Measurements from ENCODE around the gene HDGF. TPM values are rescaled to one million over a fixed set of nuclear protein-coding genes. Genes with fewer than 3 reads are reported as not detected.

The HDGF gene
- total RNA-seq (100 to 1,000 TPM; 135 to 202 (median 148) TPM), polyA plus RNA-seq (100 to 1,000 TPM in 1 of 2 donors, 10 to 100 TPM in 1; 69.8 to 126 TPM)
- long read RNA-seq, donor 1, transcript HDGF-201 (6 exons, 2,380 nt), result major isoform, 240 of 323 reads
- long read RNA-seq, donor 1, partial matches to known transcripts, result 42 of 323 reads
- long read RNA-seq, donor 1, other reads (novel, unspliced or antisense), result 35 of 323 reads
- long read RNA-seq, donor 2, transcript HDGF-201 (6 exons, 2,380 nt), result major isoform, 239 of 329 reads
- long read RNA-seq, donor 2, partial matches to known transcripts, result 45 of 329 reads
- long read RNA-seq, donor 2, other reads (novel, unspliced or antisense), result 41 of 329 reads
- long read RNA-seq, donor 3, transcript HDGF-201 (6 exons, 2,380 nt), result major isoform, 63 of 161 reads
- long read RNA-seq, donor 3, partial matches to known transcripts, result 84 of 161 reads
- long read RNA-seq, donor 3, other reads (novel, unspliced or antisense), result 10 of 161 reads

GRCh38 chr1:156751451-156751756 lies at the start of gene HDGF:
Gene HDGF (minus strand): TSS chr1:156751675. CDS start chr1:156751429, 246 bp downstream.
- Histone ChIP-seq H3K27ac (peak within 1 kb of the TSS; percentile 94 to 100 (median 100)), H3K27me3 (no peaks in the 10 kb centered on the region), H3K4me1 (peaks cover 31 to 70% (median 54%) of the 10 kb centered on the region in 9 donors), H3K36me3 (peaks cover 0 to 3% (median 0%) of the 10 kb centered on the region in 9 donors), H3K4me3 (peak within 1 kb of the TSS; percentile 79 to 99 (median 97)), H3K9me3 (no peaks in the 10 kb centered on the region)
- TF ChIP-seq CTCF (IDR thresholded peaks at IDR 0.05), result peak in 2 of 9 donors; percentile 3 to 20
- ATAC-seq (no peak), DNase-seq (no peak)
- WGBS, 2 donors, result 1% methylated on average over 48 of the region's 48 CpGs
- intact Hi-C loops (cut with DNase I), result loop anchor here in 3 of 10 donors (1.0 to 2.0 kb wide), 2 partner anchors 15 kb away; partner anchors contain the start of gene PRCC (in 1 of the 3)

- intact Hi-C loops (cut with DNase I), result loop anchor here in 2 of 10 donors (2.0 to 5.0 kb wide), 2 partner anchors 65 to 93 kb away; partner anchors contain the start of gene NTRK1 (in 1 of the 2)
- H3K4me3 ChIP-seq, result no peak overlapping the region
- no peak overlapping the region for H3K27ac ChIP-seq
- peak in 2 of 8 donors; percentile 26 to 31 for ATAC-seq
- WGBS, 2 donors, result 52 to 66% methylated on average over 4 of the region's 4 CpGs
- H3K36me3 ChIP-seq, result peaks cover 5 to 98% (median 67%) of the 10 kb centered on the region in 9 donors
- peak; percentile 47 to 75 (median 71) for TF ChIP-seq CTCF (IDR thresholded peaks at IDR 0.05)
- H3K9me3 ChIP-seq, result no peaks in the 10 kb centered on the region
- peaks cover 2 to 25% (median 21%) of the 10 kb centered on the region in 9 donors for H3K4me1 ChIP-seq
- no peak for DNase-seq
- H3K27me3 ChIP-seq, result no peaks in the 10 kb centered on the region
These were observed 45.9 kb upstream of the HDGF start for GRCh38 chr1:156797212-156797871.

- no peak overlapping the region for H3K27ac ChIP-seq
- no peaks in the 10 kb centered on the region for H3K9me3 ChIP-seq
- no peak for ATAC-seq
- no peak overlapping the region for H3K4me3 ChIP-seq
- TF ChIP-seq CTCF (IDR thresholded peaks at IDR 0.05), result no peak
- H3K4me1 ChIP-seq, result peaks cover 2 to 17% (median 13%) of the 10 kb centered on the region in 9 donors
- peaks cover 5 to 100% (median 74%) of the 10 kb centered on the region in 9 donors for H3K36me3 ChIP-seq
- DNase-seq, result no peak
- intact Hi-C loops (cut with DNase I), result loop anchor here in 2 of 10 donors (2.0 to 5.0 kb wide), 2 partner anchors 66 to 94 kb away; partner anchors contain the start of gene NTRK1 (in 1 of the 2)
- WGBS, 2 donors, result 88 to 92% methylated on average over 8 of the region's 8 CpGs
- H3K27me3 ChIP-seq, result no peaks in the 10 kb centered on the region
These were observed 45.0 kb upstream of the HDGF start for GRCh38 chr1:156796340-156797097.
